HEK293T (cell line): ENCODE measurements around the gene PREX1.

ENCODE experiments used
- CTCF ChIA-PET: fragments of 350-600 bp; formaldehyde crosslinking; extraction: SDS; loops from one replicate; lab custom pipeline; 2021; ENCODE audit warnings: antibody characterized with exemption, inconsistent platforms; lab: Yijun Ruan, JAX
- POLR2A ChIA-PET: fragments of 350-600 bp; formaldehyde crosslinking; extraction: SDS; loops from one replicate; lab custom pipeline; 2020; ENCODE audit warnings: antibody characterized with exemption, inconsistent platforms; lab: Yijun Ruan, JAX
- DNase-seq: peaks from one replicate; pipeline ENCODE4 v3.0.0; 2012; ENCODE audit warnings: mixed read lengths; ENCODE audit errors: extremely low spot score
- ARNT ChIP-seq: fragments of 450-650 bp; IDR thresholded peaks from 2 replicates; pipeline ENCODE4 v1.6.1; 2017; ENCODE audit warnings: mild to moderate bottlenecking
- BHLHE40 ChIP-seq: fragments of 450-650 bp; IDR thresholded peaks from 2 replicates; pipeline ENCODE4 v1.6.1; 2016; ENCODE audit warnings: mild to moderate bottlenecking, moderate library complexity, borderline replicate concordance
- CTBP1 ChIP-seq: fragments of 450-650 bp; IDR thresholded peaks from 2 replicates; pipeline ENCODE4 v1.6.1; 2016; ENCODE audit warnings: borderline replicate concordance
- ELF4 ChIP-seq: fragments of 450-650 bp; IDR thresholded peaks from 2 replicates; pipeline ENCODE4 v1.6.1; 2017; ENCODE audit warnings: antibody characterized with exemption
- FOXA1 ChIP-seq: fragments of 450-650 bp; IDR thresholded peaks from 2 replicates; pipeline ENCODE4 v1.6.1; 2016; ENCODE audit warnings: mild to moderate bottlenecking
- FOXK2 ChIP-seq: fragments of 450-650 bp; IDR thresholded peaks from 2 replicates; pipeline ENCODE4 v1.6.1; 2016; ENCODE audit warnings: mild to moderate bottlenecking
- FOXM1 ChIP-seq: fragments of 450-650 bp; IDR thresholded peaks from 2 replicates; pipeline ENCODE4 v1.6.1; 2017; ENCODE audit warnings: mild to moderate bottlenecking, borderline replicate concordance
- HDGF ChIP-seq: fragments of 450-650 bp; IDR thresholded peaks from 2 replicates; pipeline ENCODE4 v1.6.1; 2017; ENCODE audit warnings: antibody characterized with exemption, borderline replicate concordance
- L3MBTL2 ChIP-seq: fragments of 450-650 bp; conservative IDR thresholded peaks from 2 replicates; pipeline ENCODE4 v1.6.1; 2016; ENCODE audit warnings: mild to moderate bottlenecking
- LEF1 ChIP-seq: fragments of 450-650 bp; IDR thresholded peaks from 2 replicates; pipeline ENCODE4 v1.6.1; 2017; ENCODE audit warnings: mild to moderate bottlenecking, borderline replicate concordance
- NFRKB ChIP-seq: fragments of 450-650 bp; IDR thresholded peaks from 2 replicates; pipeline ENCODE4 v1.6.1; 2016; ENCODE audit warnings: mild to moderate bottlenecking, moderate library complexity
- SP1 ChIP-seq: fragments of 450-650 bp; IDR thresholded peaks from 2 replicates; pipeline ENCODE4 v1.6.1; 2017
- SUZ12 ChIP-seq: fragments of 450-650 bp; IDR thresholded peaks from 2 replicates; pipeline ENCODE4 v1.6.1; 2016; ENCODE audit warnings: mild to moderate bottlenecking
- TARDBP ChIP-seq: fragments of 450-650 bp; IDR thresholded peaks from 2 replicates; pipeline ENCODE4 v1.6.1; 2016
- ZNF384 ChIP-seq: fragments of 450-650 bp; IDR thresholded peaks from 2 replicates; pipeline ENCODE4 v1.6.1; 2016
- TF ChIP-seq, protein P1 (sequence below): fragments of 450-650 bp; IDR thresholded peaks from 2 replicates; pipeline ENCODE4 v1.6.1; 2016

The PREX1 gene

DNA sequence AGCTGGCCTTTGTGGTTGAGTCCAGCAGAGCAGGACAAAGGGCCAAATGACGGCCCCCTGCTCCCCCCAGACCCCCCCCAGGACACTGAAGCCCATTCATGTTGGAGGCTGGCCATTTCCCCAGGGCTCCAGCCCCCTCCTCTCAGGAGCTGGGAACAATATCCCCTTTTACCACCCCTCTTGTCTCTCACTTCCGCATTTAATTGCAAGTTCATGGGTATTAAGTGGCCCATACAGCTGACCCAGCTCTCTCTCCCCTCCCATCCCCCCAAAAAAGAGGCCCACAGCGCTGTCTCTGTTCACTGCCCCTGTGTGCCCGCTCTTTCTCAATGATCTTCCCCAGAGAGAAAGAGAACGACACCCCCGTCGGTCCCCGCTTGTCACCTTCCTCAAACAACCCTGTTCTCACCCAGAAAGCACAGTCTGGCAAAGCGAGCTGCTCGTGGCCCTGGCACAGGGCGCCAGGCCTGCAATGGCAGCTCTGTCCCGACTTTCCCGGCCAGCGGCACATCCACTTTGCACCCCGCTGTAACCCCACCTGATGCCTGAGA is 30.4 kb downstream of the PREX1 start:
- no peak for TF ChIP-seq SUZ12
- TF ChIP-seq SP1 = no peak
- no peak for TF ChIP-seq ZNF384
- no peak for TF ChIP-seq HDGF
- no peak for TF ChIP-seq FOXM1
- no peak for TF ChIP-seq TARDBP
- TF ChIP-seq ELF4 = no peak
- TF ChIP-seq, protein P1, sequence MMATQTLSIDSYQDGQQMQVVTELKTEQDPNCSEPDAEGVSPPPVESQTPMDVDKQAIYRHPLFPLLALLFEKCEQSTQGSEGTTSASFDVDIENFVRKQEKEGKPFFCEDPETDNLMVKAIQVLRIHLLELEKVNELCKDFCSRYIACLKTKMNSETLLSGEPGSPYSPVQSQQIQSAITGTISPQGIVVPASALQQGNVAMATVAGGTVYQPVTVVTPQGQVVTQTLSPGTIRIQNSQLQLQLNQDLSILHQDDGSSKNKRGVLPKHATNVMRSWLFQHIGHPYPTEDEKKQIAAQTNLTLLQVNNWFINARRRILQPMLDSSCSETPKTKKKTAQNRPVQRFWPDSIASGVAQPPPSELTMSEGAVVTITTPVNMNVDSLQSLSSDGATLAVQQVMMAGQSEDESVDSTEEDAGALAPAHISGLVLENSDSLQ = no peak
- TF ChIP-seq FOXK2 = no peak
- no peak for TF ChIP-seq BHLHE40
- no peak for TF ChIP-seq CTBP1
- no peak for TF ChIP-seq FOXA1
- no peak for TF ChIP-seq ARNT
- TF ChIP-seq L3MBTL2 = no peak
- TF ChIP-seq LEF1 = no peak
- TF ChIP-seq NFRKB = no peak
- CTCF ChIA-PET = no interaction called here
- POLR2A ChIA-PET = interaction anchor here (1.6 kb wide), 1 partner anchor 9 kb away, joined by 5 read pairs; no protein-coding TSS in a partner anchor
- DNase-seq = no peak

DNA sequence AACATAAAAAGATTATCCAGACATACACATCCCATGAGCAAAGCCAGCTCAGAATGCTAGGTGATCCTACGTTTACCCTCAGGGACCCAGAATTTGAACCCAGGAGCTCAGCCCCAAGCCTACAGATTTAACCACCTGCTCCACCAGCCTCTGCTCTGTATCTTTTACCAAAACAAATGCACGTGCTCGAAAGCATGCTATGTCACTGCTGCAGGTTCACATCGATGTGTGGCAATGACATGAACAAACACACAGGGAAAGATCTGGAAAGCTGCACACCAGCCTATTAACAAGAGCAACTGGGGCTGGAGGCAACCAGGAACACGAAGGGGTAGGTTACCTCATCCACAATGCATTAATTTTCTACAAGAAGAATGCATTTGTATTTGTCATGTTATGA is 32.1 kb downstream of the PREX1 start:
- no peak for TF ChIP-seq ELF4
- no peak for TF ChIP-seq TARDBP
- no peak for TF ChIP-seq FOXA1
- TF ChIP-seq, protein P1 = no peak
- no peak for TF ChIP-seq NFRKB
- TF ChIP-seq BHLHE40 = no peak
- no peak for TF ChIP-seq ARNT
- TF ChIP-seq ZNF384 = no peak
- TF ChIP-seq SUZ12 = no peak
- CTCF ChIA-PET = interaction anchor here (0.5 to 1.2 kb wide), 2 partner anchors 12 to 67 kb away, joined by 3 read pairs; no protein-coding TSS in a partner anchor
- no peak for DNase-seq
- POLR2A ChIA-PET = no interaction called here

DNA sequence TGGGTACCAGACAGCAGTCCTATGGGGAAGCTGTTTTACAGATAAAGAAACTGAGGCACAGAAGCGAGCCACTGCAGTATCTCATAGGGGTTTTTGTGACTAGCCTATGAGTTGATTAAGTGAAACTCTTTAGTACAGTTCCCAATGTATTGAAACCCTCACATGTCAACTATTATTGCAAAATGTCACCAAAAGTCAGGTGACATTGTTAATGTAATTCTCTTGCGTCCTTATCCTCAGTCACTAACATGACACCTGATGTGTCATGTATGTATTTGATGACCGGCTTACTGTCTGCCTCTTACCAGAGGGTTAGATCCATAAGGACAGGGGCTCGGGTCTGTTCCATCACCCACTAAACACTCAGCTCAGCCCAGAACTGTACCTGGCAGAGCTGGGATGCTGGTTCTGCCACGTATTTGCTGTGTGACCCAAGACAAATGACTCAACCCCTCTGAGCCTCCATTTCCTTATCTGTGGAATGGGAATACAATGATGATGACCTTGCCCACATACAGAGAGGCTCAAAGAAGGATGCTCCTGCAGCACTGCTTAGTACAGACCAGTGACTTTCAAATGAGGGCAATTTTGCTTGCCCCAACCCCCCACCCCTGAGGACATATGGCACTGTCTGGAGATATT is 32.9 kb downstream of the PREX1 start:
- TF ChIP-seq TARDBP = no peak
- no peak for TF ChIP-seq FOXA1
- no peak for TF ChIP-seq ELF4
- no peak for TF ChIP-seq ZNF384
- TF ChIP-seq CTBP1 = no peak
- no peak for TF ChIP-seq SP1
- POLR2A ChIA-PET = no interaction called here
- DNase-seq = no peak
- CTCF ChIA-PET = interaction anchor here (1.2 kb wide), 1 partner anchor 13 kb away, joined by 3 read pairs; no protein-coding TSS in a partner anchor

DNA sequence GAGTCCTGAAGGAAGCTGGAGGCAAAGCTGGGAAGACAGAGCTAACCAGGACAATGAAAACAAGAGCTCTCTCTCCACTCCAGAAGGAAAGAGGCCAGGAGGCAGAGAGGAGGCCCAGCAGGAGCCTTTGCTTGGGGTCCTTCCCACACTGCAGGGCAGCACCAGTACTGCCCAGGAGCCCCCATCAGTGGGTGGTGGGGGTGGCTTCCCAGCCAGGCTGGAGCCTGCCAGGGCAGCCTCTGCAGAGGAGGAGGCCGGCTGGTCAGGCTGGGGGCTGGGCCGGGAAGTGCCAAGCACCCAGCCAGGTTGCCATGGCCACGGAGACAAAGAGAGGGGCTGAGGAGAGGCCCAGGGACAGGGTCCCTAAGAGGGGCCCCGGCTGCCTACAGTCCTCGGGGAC is 33.4 kb downstream of the PREX1 start:
- ChIA-PET CTCF (interaction anchor here (1.2 kb wide), 1 partner anchor 14 kb away, joined by 3 read pairs; no protein-coding TSS in a partner anchor), POLR2A (no interaction called here)
- DNase-seq = no peak
- TF ChIP-seq ARNT = no peak
- TF ChIP-seq CTBP1 = no peak
- TF ChIP-seq FOXA1 = no peak
- TF ChIP-seq ZNF384 = no peak
- no peak for TF ChIP-seq L3MBTL2
- TF ChIP-seq LEF1 = no peak
- no peak for TF ChIP-seq FOXM1
- no peak for TF ChIP-seq HDGF

DNA sequence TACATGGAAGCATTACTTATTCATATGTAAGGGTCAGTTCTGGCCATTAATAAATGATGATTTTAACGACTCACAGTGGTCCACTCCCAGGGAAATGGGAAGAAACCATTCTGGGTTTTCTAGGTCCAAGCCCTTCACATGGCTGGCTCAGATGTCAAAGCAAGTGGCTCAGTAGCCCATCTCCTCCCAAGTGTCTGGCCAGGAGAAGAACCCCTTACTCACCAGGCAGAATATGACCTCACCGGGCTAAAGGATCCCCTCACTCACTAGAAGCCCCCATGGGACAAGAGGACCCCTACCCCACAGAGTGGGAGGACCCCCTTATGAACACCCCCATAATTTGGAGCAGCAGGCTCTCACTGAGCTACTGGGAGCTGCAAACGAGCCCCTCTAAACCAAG is 34.0 kb downstream of the PREX1 start:
- CTCF ChIA-PET = no interaction called here
- TF ChIP-seq, protein P1 = no peak
- TF ChIP-seq ARNT = no peak
- no peak for TF ChIP-seq SUZ12
- TF ChIP-seq BHLHE40 = no peak
- no peak for TF ChIP-seq SP1
- TF ChIP-seq FOXM1 = no peak
- TF ChIP-seq NFRKB = no peak
- TF ChIP-seq CTBP1 = no peak
- TF ChIP-seq HDGF = no peak
- no peak for TF ChIP-seq L3MBTL2
- TF ChIP-seq ZNF384 = no peak
- no peak for DNase-seq
- POLR2A ChIA-PET = no interaction called here

DNA sequence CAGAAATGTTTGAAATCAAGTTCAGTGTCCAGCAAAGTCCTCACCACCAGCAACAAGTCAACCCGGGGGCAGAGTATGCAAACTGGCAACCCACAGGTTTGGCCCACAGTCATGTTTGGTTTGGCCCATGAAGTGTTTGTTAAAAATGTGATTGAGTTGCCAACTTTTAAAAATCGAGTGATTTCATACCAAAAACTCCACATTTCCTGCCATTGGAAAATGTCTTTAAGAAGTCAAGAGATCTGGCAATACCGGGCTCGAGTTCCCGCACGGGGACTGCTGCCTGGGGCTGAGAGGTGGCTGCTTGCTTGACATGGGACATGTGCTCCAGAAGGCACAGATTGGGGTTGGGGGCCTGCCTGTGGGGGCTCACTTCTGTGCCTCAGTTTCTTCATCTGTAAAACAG is 36.1 kb downstream of the PREX1 start:
- ChIA-PET POLR2A (no interaction called here), CTCF (no interaction called here)
- no peak for TF ChIP-seq SP1
- TF ChIP-seq FOXK2 = no peak
- TF ChIP-seq FOXM1 = no peak
- TF ChIP-seq ELF4 = no peak
- no peak for TF ChIP-seq ZNF384
- TF ChIP-seq L3MBTL2 = no peak
- TF ChIP-seq ARNT = no peak
- no peak for DNase-seq

DNA sequence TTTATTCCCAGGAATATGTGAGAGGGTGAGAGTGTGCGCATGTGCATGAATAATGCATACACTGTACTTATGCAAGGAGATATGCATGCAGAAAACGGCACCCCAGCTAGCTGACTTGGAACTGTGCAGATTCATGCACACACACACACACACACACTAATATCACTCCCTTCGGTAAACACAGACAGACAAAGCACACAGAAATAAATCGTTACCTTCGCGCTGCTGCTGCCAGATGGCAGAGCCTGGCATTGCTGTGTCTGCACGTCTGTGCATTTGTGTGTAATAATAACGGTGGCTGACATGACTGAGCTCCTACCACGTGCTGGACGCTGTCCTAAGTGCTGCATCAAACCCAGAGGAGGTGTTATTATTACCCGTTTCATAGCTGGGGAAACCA is 36.8 kb downstream of the PREX1 start:
- ChIA-PET POLR2A (no interaction called here), CTCF (no interaction called here)

More for the DNA sequence above, 36.8 kb downstream of the PREX1 start:
- DNase-seq = no peak
- no peak for TF ChIP-seq ZNF384
- no peak for TF ChIP-seq LEF1
- TF ChIP-seq, protein P1 = no peak
- no peak for TF ChIP-seq HDGF
- no peak for TF ChIP-seq L3MBTL2
- no peak for TF ChIP-seq FOXA1
- no peak for TF ChIP-seq TARDBP
- no peak for TF ChIP-seq CTBP1
- TF ChIP-seq SP1 = no peak
